HEK293 (cell line): Measurements from ENCODE around the gene SSTR3.

Source experiments
- CTCF ChIA-PET: fragments of 350-600 bp; formaldehyde crosslinking; extraction: SDS; loops from one replicate; lab custom pipeline; 2021; ENCODE audit warnings: antibody characterized with exemption; lab: Yijun Ruan, JAX
- POLR2A ChIA-PET: fragments of 300-600 bp; formaldehyde crosslinking; extraction: SDS; loops from one replicate; lab custom pipeline; 2020; ENCODE audit warnings: antibody characterized with exemption, inconsistent platforms; lab: Yijun Ruan, JAX
- H3K27ac ChIP-seq: fragments of 200-500 bp; sonication (Bioruptor generic); 2 replicates; pipeline ENCODE4 v1.5.1; 2014; ENCODE audit warnings: low read depth, low read length, control low read depth, inconsistent platforms; ENCODE audit errors: extremely low read depth
- H3K36me3 ChIP-seq, 2 experiments: fragments of 200-500 bp in 1 of 2; sonication (Bioruptor generic) in 1 of 2; 1 replicate in 1 of 2; 2 replicates in 1 of 2; pipeline ENCODE4 v1.5.1; 2014 to 2017; ENCODE audit warnings: inconsistent platforms in 2 of 2, low read length in 2 of 2; ENCODE audit not compliant: control insufficient read depth in 2 of 2, insufficient read depth in 1 of 2
- H3K4me1 ChIP-seq: fragments of 200-500 bp; sonication (Bioruptor generic); 2 replicates; pipeline ENCODE4 v1.5.1; 2014; ENCODE audit warnings: mild to moderate bottlenecking, low read length, inconsistent platforms; ENCODE audit not compliant: control insufficient read depth, insufficient read depth
- H3K4me3 ChIP-seq: 2 replicates; pipeline ENCODE4 v1.5.1; 2011; ENCODE audit warnings: low read depth, mild to moderate bottlenecking, control low read depth, low read length, moderate library complexity
- H3K9me3 ChIP-seq: fragments of 200-500 bp; sonication (Bioruptor generic); 2 replicates; pipeline ENCODE4 v1.5.1; 2014; ENCODE audit warnings: low read depth, low read length, inconsistent platforms; ENCODE audit not compliant: control insufficient read depth, insufficient read depth
- BCL11A ChIP-seq: fragments of 450-650 bp; formaldehyde crosslinking; IDR thresholded peaks from 2 replicates; pipeline ENCODE4 v1.5.1; 2016; ENCODE audit warnings: low read depth, missing biosample characterization, missing genetic modification characterization
- GLIS2 ChIP-seq: fragments of 450-650 bp; formaldehyde crosslinking; IDR thresholded peaks from 2 replicates; pipeline ENCODE4 v1.5.1; 2016; ENCODE audit warnings: missing biosample characterization, missing genetic modification characterization
- KLF9 ChIP-seq: fragments of 450-650 bp; formaldehyde crosslinking; IDR thresholded peaks from 2 replicates; pipeline ENCODE4 v1.5.1; 2016; ENCODE audit warnings: missing biosample characterization, missing genetic modification characterization, low read depth
- SALL2 ChIP-seq: fragments of 450-650 bp; formaldehyde crosslinking; IDR thresholded peaks from 2 replicates; pipeline ENCODE4 v1.5.0; 2017; ENCODE audit warnings: missing biosample characterization, mild to moderate bottlenecking, missing genetic modification characterization, borderline replicate concordance
- SP2 ChIP-seq: fragments of 450-650 bp; formaldehyde crosslinking; IDR thresholded peaks from 2 replicates; pipeline ENCODE4 v1.5.1; 2016; ENCODE audit warnings: missing biosample characterization, missing genetic modification characterization
- WT1 ChIP-seq: fragments of 450-650 bp; formaldehyde crosslinking; IDR thresholded peaks from 2 replicates; pipeline ENCODE4 v1.5.1; 2016; ENCODE audit warnings: missing biosample characterization, missing genetic modification characterization
- ZBTB21 ChIP-seq: fragments of 450-650 bp; formaldehyde crosslinking; IDR thresholded peaks from 2 replicates; pipeline ENCODE4 v1.5.1; 2017; ENCODE audit warnings: missing biosample characterization, missing genetic modification characterization
- ZEB2 ChIP-seq: fragments of 450-650 bp; formaldehyde crosslinking; IDR thresholded peaks from 2 replicates; pipeline ENCODE4 v1.5.1; 2016; ENCODE audit warnings: missing biosample characterization, missing genetic modification characterization
- ZFP69B ChIP-seq: fragments of 450-650 bp; formaldehyde crosslinking; IDR thresholded peaks from 2 replicates; pipeline ENCODE4 v1.5.1; 2016; ENCODE audit warnings: missing biosample characterization, missing genetic modification characterization
- ZNF10 ChIP-seq: fragments of 450-650 bp; formaldehyde crosslinking; IDR thresholded peaks from 2 replicates; pipeline ENCODE4 v1.5.1; 2017; ENCODE audit warnings: missing biosample characterization, missing genetic modification characterization
- ZNF112 ChIP-seq: fragments of 450-650 bp; formaldehyde crosslinking; IDR thresholded peaks from 2 replicates; pipeline ENCODE4 v1.5.0; 2017; ENCODE audit warnings: missing biosample characterization, missing genetic modification characterization
- ZNF132 ChIP-seq: fragments of 450-650 bp; formaldehyde crosslinking; IDR thresholded peaks from 2 replicates; pipeline ENCODE4 v1.5.1; 2017; ENCODE audit warnings: missing biosample characterization, missing genetic modification characterization, borderline replicate concordance
- ZNF138 ChIP-seq: fragments of 450-650 bp; formaldehyde crosslinking; IDR thresholded peaks from 2 replicates; pipeline ENCODE4 v1.5.1; 2016; ENCODE audit warnings: missing biosample characterization, missing genetic modification characterization, borderline replicate concordance
- ZNF214 ChIP-seq: fragments of 450-650 bp; formaldehyde crosslinking; IDR thresholded peaks from 2 replicates; pipeline ENCODE4 v1.5.1; 2017; ENCODE audit warnings: missing biosample characterization, mild to moderate bottlenecking, missing genetic modification characterization, borderline replicate concordance
- ZNF37A ChIP-seq: fragments of 450-650 bp; IDR thresholded peaks from 2 replicates; pipeline ENCODE4 v1.5.1; 2018; ENCODE audit warnings: missing biosample characterization, missing genetic modification characterization
- ZNF404 ChIP-seq: fragments of 450-650 bp; formaldehyde crosslinking; IDR thresholded peaks from 2 replicates; pipeline ENCODE4 v1.5.1; 2017; ENCODE audit warnings: missing biosample characterization, missing genetic modification characterization
- ZNF510 ChIP-seq: fragments of 450-650 bp; formaldehyde crosslinking; IDR thresholded peaks from 2 replicates; pipeline ENCODE4 v1.5.1; 2018; ENCODE audit warnings: mild to moderate bottlenecking, missing genetic modification characterization, missing biosample characterization; ENCODE audit not compliant: insufficient replicate concordance
- ZNF548 ChIP-seq: fragments of 450-650 bp; formaldehyde crosslinking; IDR thresholded peaks from 2 replicates; pipeline ENCODE4 v1.5.1; 2016; ENCODE audit warnings: missing biosample characterization, missing genetic modification characterization
- ZNF623 ChIP-seq: fragments of 450-650 bp; formaldehyde crosslinking; IDR thresholded peaks from 2 replicates; pipeline ENCODE4 v1.5.1; 2016; ENCODE audit warnings: missing biosample characterization, missing genetic modification characterization
- ZNF677 ChIP-seq: fragments of 450-650 bp; IDR thresholded peaks from 2 replicates; pipeline ENCODE4 v1.5.0; 2018; ENCODE audit warnings: missing biosample characterization, mild to moderate bottlenecking, missing genetic modification characterization, moderate library complexity
- ZNF701 ChIP-seq: fragments of 450-650 bp; formaldehyde crosslinking; IDR thresholded peaks from 2 replicates; pipeline ENCODE4 v1.5.1; 2016; ENCODE audit warnings: missing biosample characterization, missing genetic modification characterization
- ZNF791 ChIP-seq: fragments of 450-650 bp; formaldehyde crosslinking; IDR thresholded peaks from 2 replicates; pipeline ENCODE4 v1.5.1; 2016; ENCODE audit warnings: missing biosample characterization, missing genetic modification characterization
- TF ChIP-seq, protein P1 (sequence below): fragments of 450-650 bp; formaldehyde crosslinking; conservative IDR thresholded peaks from 2 replicates; pipeline ENCODE4 v1.5.1; 2016; ENCODE audit warnings: low read depth, missing biosample characterization, missing genetic modification characterization
- TF ChIP-seq, protein P2 (sequence below): fragments of 450-650 bp; formaldehyde crosslinking; IDR thresholded peaks from 2 replicates; pipeline ENCODE4 v1.5.1; 2017; ENCODE audit warnings: missing biosample characterization, missing genetic modification characterization
- TF ChIP-seq, protein P3 (sequence below): IDR thresholded peaks from 2 replicates; pipeline ENCODE4 v1.6.1; 2011; ENCODE audit warnings: mild to moderate bottlenecking, low read depth, low read length, borderline replicate concordance

SSTR3 gene

DNA sequence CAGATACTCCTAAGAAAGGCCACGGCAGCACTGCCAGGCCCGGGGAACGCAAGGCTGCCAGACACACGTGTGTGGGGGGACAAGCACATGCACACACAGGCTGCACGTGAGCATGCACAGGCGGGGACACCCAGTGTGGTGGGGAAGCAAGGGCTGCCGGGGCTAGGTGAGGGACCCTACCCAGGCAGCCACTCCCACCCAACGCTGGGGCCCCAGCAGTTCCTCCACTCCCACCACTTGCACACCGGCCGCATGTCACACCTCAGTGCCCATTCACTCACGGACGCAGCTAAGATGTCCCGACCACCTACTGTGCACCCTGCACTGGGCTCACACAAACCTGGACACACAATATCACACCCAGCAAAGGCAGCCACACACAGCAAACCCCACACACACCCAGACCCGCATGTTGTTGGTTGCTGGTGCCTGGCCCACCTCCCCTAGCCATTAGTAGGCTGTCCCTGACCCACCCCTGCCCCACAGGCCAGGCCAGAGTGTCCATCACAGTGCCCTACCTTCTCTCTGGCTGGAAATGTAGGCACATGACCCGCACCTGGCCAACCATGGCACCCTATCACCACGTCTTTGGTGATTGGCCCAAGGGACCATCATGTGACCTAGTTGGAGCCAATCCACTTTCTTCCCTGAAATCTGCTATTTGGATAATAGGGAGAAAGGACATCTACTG, 8.8 kb downstream of the SSTR3 start:
- POLR2A ChIA-PET, result no interaction called here
- Histone ChIP-seq H3K36me3 (no peaks in the 10 kb centered on the region), H3K4me1 (no peaks in the 10 kb centered on the region), H3K4me3 (no peak overlapping the region), H3K9me3 (no peaks in the 10 kb centered on the region), H3K27ac (no peak overlapping the region)
- CTCF ChIA-PET, result interaction anchor here (0.6 to 1.6 kb wide), 3 partner anchors 58 to 1128 kb away, joined by 3 to 5 read pairs (median 3); no protein-coding TSS in a partner anchor
- TF ChIP-seq ZNF404 (no peak), GLIS2 (tag by site-specific recombination) (peak; percentile 39)

GRCh38 chr22:37202716-37203115, 9.6 kb downstream of the SSTR3 start:
- CTCF ChIA-PET, result interaction anchor here (0.7 to 1.6 kb wide), 3 partner anchors 59 to 1030 kb away, joined by 3 to 9 read pairs (median 3); no protein-coding TSS in a partner anchor
- POLR2A ChIA-PET, result no interaction called here
- H3K27ac ChIP-seq, result no peak overlapping the region

DNA sequence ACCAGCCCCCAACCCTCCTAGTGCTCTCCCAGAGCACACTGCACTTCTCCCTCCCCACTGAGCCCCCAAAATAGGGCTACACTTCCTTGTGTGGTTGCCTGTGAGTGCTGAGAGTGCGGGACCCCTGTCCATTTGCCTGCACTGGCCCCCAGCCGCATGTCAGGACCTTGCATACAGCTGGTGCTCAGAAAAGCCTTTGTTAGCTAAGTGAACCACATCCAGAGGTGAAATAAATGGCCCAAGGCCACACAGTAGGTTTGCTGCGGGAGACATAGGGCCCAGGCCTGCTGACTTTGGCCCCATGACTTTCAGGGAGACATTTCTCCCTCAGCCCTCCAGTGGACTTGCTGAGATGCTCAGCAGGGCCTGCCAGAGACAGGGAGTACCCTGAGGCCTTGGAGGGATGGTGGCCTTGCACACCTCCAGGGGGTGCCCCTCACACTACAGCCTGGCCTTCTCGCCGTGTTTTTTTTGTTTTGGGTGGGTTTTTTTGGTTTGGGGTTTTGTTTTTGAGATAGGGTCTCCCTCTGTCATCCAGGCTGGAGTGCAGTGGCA, 10.2 kb downstream of the SSTR3 start:
- ChIA-PET CTCF (interaction anchor here (0.6 to 3.2 kb wide), 5 partner anchors 15 to 124 kb away, joined by 3 to 36 read pairs (median 6); no protein-coding TSS in a partner anchor), POLR2A (no interaction called here)

More at GRCh38 chr22:37202716-37203115, 9.6 kb downstream of the SSTR3 start:
- TF ChIP-seq ZNF623 (tag by site-specific recombination) (no peak), ZBTB21 (tag by site-specific recombination) (no peak), WT1 (tag by site-specific recombination) (no peak), ZNF701 (tag by site-specific recombination) (no peak), ZNF214 (no peak), ZNF548 (no peak), ZNF138 (no peak), ZNF791 (tag by site-specific recombination) (no peak), ZNF37A (tag by site-specific recombination) (no peak), ZFP69B (tag by site-specific recombination) (no peak), ZNF132 (no peak), ZNF10 (tag by site-specific recombination) (no peak), BCL11A (no peak), ZEB2 (tag by site-specific recombination) (no peak), SALL2 (tag by site-specific recombination) (no peak), ZNF677 (tag by site-specific recombination) (no peak), ZNF510 (tag by site-specific recombination) (no peak), ZNF112 (tag by site-specific recombination) (no peak)
- TF ChIP-seq, protein P1, sequence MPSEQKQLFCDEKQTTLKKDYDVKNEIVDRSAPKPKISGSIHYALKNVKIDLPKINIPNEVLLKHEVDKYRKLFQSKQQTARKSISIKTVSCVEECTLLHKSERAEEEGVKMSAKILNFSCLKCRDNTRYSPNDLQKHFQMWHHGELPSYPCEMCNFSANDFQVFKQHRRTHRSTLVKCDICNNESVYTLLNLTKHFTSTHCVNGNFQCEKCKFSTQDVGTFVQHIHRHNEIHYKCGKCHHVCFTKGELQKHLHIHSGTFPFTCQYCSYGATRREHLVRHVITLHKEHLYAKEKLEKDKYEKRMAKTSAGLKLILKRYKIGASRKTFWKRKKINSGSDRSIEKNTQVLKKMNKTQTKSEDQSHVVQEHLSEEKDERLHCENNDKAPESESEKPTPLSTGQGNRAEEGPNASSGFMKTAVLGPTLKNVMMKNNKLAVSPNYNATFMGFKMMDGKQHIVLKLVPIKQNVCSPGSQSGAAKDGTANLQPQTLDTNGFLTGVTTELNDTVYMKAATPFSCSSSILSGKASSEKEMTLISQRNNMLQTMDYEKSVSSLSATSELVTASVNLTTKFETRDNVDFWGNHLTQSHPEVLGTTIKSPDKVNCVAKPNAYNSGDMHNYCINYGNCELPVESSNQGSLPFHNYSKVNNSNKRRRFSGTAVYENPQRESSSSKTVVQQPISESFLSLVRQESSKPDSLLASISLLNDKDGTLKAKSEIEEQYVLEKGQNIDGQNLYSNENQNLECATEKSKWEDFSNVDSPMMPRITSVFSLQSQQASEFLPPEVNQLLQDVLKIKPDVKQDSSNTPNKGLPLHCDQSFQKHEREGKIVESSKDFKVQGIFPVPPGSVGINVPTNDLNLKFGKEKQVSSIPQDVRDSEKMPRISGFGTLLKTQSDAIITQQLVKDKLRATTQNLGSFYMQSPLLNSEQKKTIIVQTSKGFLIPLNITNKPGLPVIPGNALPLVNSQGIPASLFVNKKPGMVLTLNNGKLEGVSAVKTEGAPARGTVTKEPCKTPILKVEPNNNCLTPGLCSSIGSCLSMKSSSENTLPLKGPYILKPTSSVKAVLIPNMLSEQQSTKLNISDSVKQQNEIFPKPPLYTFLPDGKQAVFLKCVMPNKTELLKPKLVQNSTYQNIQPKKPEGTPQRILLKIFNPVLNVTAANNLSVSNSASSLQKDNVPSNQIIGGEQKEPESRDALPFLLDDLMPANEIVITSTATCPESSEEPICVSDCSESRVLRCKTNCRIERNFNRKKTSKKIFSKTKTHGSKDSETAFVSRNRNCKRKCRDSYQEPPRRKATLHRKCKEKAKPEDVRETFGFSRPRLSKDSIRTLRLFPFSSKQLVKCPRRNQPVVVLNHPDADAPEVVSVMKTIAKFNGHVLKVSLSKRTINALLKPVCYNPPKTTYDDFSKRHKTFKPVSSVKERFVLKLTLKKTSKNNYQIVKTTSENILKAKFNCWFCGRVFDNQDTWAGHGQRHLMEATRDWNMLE (tag by site-specific recombination), result no peak
- TF ChIP-seq, protein P2, sequence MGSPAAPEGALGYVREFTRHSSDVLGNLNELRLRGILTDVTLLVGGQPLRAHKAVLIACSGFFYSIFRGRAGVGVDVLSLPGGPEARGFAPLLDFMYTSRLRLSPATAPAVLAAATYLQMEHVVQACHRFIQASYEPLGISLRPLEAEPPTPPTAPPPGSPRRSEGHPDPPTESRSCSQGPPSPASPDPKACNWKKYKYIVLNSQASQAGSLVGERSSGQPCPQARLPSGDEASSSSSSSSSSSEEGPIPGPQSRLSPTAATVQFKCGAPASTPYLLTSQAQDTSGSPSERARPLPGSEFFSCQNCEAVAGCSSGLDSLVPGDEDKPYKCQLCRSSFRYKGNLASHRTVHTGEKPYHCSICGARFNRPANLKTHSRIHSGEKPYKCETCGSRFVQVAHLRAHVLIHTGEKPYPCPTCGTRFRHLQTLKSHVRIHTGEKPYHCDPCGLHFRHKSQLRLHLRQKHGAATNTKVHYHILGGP (tag by site-specific recombination), result no peak
- Histone ChIP-seq H3K4me1 (0 out of 2 replicates have a peak, but pooled peaks cover under 1% of the 10 kb centered on the region), H3K9me3 (no peaks in the 10 kb centered on the region), H3K4me3 (no peak overlapping the region), H3K36me3 (no peaks in the 10 kb centered on the region)

More for the DNA sequence above, 10.2 kb downstream of the SSTR3 start:
- H3K4me1 ChIP-seq, result 0 out of 2 replicates have a peak, but pooled peaks cover 5% of the 10 kb centered on the region
- H3K36me3 ChIP-seq, result no peaks in the 10 kb centered on the region
- H3K9me3 ChIP-seq, result no peaks in the 10 kb centered on the region
- no peak overlapping the region for H3K4me3 ChIP-seq
- TF ChIP-seq KLF9 (tag by site-specific recombination) (no peak), GLIS2 (tag by site-specific recombination) (0 out of 2 replicates have a peak, but pooled peaks have one; percentile 13), SP2 (tag by site-specific recombination) (no peak)
- TF ChIP-seq, protein P3, sequence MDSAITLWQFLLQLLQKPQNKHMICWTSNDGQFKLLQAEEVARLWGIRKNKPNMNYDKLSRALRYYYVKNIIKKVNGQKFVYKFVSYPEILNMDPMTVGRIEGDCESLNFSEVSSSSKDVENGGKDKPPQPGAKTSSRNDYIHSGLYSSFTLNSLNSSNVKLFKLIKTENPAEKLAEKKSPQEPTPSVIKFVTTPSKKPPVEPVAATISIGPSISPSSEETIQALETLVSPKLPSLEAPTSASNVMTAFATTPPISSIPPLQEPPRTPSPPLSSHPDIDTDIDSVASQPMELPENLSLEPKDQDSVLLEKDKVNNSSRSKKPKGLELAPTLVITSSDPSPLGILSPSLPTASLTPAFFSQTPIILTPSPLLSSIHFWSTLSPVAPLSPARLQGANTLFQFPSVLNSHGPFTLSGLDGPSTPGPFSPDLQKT, result no peak
- H3K27ac ChIP-seq, result no peak overlapping the region
